22Rv1 (cell line): ENCODE results near the gene LDLRAD2.

Source experiments
- H3K27ac ChIP-seq: fragments of 450-650 bp; 2 replicates; pipeline ENCODE4 v1.5.1; 2017
- ZFX ChIP-seq: fragments of 450-650 bp; IDR thresholded peaks from 2 replicates; pipeline ENCODE4 v1.6.1; 2017; ENCODE audit warnings: antibody characterized with exemption, borderline replicate concordance
- TF ChIP-seq, protein P1 (sequence below): fragments of 450-650 bp; IDR thresholded peaks from 2 replicates; pipeline ENCODE4 v1.5.1; 2017; ENCODE audit warnings: mild to moderate bottlenecking

Gene LDLRAD2

DNA sequence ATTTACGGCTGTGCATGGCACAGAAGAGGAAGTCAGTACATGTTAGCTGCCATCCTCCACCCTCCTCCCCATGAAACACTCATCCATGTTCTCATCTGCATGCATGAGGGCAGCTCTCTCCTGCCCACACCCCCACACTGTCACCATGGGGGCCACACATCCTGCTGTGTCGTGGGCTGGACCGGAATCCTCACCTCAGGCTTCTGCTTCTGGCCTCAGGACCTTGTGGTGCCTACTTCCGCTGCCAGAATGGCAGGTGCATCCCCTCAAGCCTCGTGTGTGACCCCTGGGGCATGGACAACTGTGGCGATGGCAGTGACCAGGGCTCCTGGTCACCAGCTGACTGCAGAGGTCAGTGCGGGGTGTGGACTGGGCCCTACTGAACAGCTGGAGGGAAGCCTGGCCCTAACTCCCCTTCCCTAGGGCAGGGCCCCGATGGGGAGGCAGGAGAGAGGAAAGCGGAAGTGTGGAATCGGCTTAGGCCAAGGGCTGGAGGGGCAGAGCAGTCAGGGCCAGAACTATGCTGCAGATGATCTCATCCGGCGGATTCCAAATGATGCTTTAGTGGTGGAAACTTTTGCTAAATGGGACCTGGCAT is 3.8 kb downstream of the LDLRAD2 start:
- no peak overlapping the region for H3K27ac ChIP-seq

DNA sequence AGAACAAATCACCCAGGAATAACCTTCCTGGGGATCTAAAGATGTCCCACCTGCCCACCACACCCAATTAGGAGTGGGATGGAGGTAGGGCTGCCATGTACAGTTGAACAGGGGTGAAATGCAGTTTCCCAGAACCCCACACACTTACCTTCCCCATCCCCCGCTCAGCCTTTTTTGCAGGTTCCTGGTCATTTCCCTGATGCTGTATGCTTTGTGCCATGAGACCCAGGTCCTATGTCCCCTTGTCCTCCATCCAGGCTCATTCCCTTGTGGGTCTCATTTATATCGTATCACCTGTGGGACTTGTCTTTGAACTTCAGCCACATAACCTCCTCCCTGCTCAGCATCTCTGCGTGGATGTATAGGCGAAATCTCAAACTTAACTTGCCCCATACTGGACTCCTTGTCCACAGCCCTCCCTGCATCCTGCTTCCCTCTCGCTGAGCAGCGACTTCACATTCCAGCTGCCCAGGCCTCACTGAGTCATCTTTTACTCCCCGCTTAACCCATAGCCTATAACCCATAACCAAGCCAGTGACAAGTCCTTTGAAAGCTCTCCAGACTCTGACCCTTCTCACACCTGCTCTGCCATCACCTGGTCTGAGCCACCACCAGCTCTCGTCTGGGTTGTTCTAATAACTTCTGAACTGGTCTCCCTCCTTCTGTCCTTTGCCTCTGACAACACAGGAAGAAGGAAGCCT is 4.7 kb downstream of the LDLRAD2 start:
- no peak overlapping the region for H3K27ac ChIP-seq
- no peak for TF ChIP-seq ZFX
- TF ChIP-seq, protein P1, sequence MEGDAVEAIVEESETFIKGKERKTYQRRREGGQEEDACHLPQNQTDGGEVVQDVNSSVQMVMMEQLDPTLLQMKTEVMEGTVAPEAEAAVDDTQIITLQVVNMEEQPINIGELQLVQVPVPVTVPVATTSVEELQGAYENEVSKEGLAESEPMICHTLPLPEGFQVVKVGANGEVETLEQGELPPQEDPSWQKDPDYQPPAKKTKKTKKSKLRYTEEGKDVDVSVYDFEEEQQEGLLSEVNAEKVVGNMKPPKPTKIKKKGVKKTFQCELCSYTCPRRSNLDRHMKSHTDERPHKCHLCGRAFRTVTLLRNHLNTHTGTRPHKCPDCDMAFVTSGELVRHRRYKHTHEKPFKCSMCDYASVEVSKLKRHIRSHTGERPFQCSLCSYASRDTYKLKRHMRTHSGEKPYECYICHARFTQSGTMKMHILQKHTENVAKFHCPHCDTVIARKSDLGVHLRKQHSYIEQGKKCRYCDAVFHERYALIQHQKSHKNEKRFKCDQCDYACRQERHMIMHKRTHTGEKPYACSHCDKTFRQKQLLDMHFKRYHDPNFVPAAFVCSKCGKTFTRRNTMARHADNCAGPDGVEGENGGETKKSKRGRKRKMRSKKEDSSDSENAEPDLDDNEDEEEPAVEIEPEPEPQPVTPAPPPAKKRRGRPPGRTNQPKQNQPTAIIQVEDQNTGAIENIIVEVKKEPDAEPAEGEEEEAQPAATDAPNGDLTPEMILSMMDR, result no peak

More for the DNA sequence above, 3.8 kb downstream of the LDLRAD2 start:
- no peak for TF ChIP-seq ZFX
- TF ChIP-seq, protein P1, result no peak

DNA sequence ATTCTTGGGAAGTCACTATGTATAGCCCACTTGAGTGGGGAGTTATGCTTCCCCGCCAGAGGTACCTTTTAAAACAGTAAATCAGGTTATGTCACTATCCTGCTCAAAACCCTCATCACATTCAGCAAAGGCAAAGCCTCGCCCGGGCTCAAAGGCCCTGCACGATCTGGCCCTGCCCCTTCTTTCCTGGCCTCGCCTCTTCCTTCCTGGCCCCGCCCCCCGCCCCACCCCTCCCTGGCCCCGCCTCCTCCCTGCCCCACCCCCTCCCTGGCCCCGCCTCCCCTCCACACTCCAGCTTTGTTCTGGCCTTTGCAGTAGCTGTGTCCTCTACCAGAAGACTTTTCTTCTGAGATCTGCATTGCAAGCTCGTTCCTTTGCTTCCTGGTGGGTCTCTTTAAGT is 6.6 kb downstream of the LDLRAD2 start:
- no peak overlapping the region for H3K27ac ChIP-seq
- TF ChIP-seq, protein P1, result no peak
- TF ChIP-seq ZFX, result no peak

DNA sequence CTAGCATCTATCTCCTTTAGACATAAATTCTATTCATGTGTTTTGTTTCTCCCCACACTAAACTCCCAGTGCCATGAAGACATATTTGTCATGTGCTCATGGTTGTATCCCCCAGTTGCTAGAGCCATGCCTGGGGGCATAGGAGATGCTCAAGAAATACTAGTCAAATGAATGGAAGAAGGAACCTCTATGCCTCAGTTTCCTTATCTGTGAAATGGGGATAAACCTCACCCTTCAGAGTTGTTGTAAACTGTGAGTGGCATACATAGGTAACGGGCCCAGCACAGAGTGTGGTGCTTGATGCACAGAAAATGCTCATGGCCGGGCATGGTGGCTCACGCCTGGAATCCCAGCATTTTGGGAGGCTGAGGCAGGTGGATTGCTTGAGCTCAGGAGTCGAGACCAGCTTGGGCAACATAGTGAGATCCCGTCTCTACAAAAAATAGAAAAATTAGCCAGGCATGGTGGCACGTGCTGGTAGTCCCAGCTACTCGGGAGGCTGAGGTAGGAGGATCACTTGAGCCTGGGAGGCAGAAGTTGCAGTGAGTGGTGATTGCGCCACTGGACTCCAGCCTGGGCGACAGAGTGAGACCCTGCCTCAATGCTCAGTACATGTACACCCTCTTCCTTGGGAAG is 8.7 kb downstream of the LDLRAD2 start:
- H3K27ac ChIP-seq, result no peak overlapping the region
- no peak for TF ChIP-seq ZFX
- TF ChIP-seq, protein P1, result no peak

DNA sequence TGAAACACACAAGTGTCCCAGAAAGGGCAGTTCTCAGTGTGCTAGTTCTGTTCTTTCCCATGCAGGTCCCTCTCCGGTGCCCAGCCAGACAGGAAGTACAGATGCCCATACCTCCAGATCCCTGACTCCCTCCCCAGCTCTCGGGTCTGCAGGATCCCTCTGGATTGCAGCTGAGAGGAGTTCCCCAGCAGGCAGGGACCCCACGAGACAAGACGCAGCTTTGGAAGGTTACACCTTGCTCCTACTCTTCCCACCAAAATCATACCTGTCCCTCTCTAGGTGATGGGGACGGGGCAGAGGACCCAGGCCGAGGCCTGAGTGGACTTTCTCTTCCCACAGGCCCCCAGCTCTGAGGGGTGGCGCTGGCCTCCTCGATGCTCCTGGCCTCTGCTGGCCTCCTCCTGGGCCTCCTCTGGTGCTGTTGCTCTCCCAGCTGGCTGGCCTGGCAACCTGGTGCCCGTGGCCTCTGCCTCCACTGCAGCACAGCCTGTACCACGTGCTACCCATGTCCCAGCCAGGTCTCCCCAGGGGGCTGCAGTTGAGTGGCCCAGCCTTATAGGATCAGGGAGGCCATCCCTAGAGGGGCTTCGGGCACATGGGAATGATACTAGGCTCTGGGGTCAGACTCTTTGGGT is 9.4 kb downstream of the LDLRAD2 start:
- no peak overlapping the region for H3K27ac ChIP-seq
- TF ChIP-seq ZFX, result no peak
- TF ChIP-seq, protein P1, result no peak

DNA sequence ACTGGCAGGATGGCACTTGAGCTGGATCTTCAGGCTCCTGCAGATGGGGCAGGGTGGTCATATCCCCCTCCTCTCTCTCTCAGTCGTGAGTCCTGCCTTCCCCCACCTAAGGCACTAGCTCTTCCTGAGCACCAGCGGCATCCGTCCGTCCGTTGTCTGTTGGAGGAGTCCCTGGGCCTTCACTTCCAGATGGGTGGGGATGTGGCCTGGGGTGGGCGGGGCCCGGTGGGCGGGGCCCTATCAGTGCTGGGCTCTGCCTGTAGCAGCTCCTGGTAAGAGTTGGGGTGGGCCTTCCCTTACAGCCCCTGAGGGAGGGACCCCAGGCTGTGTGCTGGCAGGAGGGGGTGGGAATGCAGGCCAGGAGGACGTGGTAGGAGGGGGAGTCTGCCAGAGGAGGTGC is 10.3 kb downstream of the LDLRAD2 start:
- H3K27ac ChIP-seq, result no peak overlapping the region
- TF ChIP-seq, protein P1, result no peak
- no peak for TF ChIP-seq ZFX
